HG03039 (cell line): ENCODE measurements around the gene GABRR2.
"Not testable (repeated sequence)": the region's sequence is repeated elsewhere in the genome, so short reads cannot be mapped to it uniquely, and the experiment has no call there.

Experiments
- ATAC-seq: cut with Tn5 transposase; IDR thresholded peaks from one replicate; pipeline ENCODE4 v1.9.1; 2021; ENCODE audit warnings: mild to moderate bottlenecking, moderate library complexity; ENCODE audit not compliant: unreplicated experiment

GABRR2 gene

DNA sequence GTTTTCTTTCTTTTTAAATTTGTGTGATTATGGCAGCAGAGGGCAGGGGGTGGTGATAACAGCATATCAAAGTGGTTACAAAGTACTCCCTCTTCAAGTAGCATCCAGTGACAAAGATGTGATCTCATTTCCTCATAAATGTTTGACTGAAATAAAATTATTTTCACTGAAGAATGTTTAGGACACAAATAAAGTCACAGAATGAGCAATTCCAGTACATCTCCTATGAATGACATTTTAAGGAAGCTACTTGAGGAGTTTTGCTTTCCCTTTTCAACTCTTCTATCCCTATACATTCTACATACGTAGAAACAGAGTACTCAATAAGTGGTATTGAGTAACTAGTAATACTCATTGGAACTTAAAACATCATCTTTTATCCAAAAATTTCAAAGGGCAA lies 13.9 kb upstream of the GABRR2 start:
- ATAC-seq, result no peak

DNA sequence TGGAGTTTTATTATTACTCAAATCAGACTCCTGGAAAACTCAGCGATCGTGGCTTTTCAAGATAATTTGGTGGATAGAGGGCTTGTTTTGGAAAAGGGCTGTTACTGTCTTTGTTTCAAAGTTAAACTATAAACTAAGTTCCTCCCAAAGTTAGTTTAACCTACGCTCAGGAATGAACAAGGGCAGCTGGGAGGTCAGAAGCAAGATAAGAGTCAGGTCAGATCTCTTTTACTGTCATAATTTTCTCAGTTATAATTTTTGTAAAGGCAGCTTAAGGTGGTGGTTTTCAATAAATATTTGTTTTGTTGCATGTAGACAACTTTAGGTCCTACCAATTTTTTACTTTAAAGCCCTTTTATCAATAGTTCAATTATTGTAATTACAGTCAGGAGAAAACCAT lies 9.2 kb upstream of the GABRR2 start:
- ATAC-seq, result no peak

DNA sequence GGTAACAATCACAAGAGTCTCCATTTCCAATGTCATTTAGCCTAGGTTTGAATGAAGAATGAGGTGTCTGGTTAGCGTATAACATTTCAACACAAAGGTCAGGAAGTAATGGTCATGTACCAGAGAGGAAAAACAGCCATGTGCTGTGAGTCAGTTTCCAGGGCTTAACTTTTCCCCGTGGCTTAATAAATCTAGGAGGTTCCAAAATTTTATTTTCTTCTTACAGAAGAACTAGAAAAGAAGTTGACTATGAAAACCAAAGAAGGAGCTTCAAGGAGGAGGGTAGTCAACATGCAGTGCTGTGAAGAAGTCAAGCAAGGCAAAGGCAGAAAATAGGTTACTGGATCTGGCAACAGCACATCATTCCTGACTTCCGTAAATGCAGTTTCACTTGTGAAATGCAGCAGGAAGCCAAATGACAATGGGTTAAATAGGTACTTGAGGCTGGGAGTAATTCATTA lies 8.4 kb upstream of the GABRR2 start:
- no peak for ATAC-seq

DNA sequence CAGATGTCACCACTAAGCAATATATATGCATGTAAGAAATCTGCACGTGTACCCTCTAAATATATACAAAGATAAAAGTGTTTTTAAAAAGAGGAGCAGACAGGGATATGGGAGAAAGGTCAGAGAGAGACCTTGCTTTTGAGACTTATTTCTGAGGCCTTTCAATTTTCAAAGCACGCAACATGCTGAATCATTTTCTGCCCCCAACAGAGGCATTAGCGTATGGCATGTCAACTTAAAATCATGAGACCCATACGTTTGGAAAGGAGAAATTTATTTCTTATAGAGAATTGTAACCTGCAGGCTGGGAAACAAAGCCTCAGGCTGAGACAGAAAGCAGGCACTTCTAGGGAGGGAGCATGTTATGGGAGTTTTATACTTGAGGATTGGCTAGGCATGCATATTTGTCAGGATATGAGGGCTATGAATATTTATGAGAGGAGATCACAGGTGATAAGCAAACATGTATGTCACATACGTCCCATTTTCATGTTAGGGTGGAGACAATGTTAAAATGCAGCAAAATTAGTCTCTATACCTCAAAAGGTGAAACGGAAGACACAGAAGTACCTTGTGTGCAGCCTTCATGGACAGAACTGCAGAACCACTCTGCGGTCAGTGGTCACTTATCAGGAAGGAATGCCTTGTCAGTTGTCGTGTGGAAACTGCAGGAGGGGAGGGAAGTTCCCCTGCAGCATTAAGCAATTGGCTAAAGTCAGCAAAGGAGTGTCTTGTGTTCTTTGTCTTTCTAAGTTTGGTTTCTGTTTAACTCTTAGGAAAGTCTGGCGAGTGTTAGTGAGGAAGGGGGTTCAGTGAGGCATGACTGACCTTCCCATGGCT lies 6.3 kb upstream of the GABRR2 start:
- no peak for ATAC-seq

DNA sequence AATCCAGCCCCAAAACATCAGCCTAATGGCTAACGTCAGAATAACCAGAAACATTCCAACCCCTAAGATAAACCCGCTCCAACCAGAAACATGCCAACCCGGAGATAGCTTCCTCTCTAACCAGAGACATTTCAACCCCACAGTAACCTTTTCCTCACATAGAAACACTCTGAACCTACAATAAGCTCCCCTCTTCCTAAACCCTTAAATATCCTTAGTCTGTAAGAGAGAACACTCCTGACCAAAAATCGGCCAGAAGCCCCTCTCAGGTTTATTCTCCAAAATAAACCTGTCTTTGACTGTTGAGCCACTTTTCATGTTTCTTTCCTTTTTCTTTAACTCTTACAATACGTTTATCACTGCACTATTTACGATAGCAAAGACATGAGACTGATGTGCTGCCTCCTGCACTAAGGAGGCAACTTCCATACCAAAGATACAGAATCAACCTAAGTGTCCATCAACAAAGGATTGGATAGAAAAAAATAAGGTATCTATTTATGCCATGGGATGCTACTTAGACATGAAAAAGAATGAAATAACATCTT lies 5.0 kb upstream of the GABRR2 start:
- ATAC-seq, result no peak

DNA sequence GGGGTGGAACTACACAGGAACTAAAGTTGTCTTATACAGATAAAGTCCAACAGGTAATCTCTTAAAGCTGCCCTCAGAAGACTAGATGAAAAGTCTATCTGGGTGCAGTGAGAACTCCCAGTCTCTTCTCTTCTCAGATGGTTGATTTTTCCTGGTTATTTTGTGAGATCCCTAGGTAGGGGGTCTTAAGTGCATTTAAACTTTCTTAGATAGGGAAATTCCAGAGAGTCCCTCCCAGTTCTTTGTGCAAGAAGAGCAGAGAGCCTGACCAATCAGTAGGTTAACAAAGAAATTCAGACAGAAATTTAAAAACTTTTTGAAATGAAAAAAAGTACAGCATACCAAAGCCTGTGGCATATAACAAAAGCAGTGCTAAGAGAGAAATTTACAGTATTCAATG lies 2.0 kb upstream of the GABRR2 start:
- no peak for ATAC-seq

DNA sequence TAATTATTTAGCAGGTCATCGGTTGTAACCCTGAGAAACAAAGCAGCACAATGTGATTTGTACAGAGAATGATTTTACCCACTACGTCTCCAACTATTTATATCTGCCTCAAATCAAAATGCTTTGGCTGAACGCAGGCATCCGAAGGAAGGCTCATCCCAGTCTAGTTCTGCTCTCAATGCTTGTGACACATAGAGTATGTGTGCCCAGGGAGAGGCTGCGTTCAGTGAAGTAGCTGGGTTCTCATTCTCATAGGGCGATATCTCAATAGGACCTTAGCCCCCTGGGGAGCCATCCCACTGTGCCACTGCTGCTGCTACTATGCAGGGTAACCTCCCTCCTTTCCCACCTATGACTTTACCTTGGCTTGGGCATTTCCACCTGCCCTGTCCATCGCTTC lies 407 bp downstream of the GABRR2 start:
- no peak for ATAC-seq

DNA sequence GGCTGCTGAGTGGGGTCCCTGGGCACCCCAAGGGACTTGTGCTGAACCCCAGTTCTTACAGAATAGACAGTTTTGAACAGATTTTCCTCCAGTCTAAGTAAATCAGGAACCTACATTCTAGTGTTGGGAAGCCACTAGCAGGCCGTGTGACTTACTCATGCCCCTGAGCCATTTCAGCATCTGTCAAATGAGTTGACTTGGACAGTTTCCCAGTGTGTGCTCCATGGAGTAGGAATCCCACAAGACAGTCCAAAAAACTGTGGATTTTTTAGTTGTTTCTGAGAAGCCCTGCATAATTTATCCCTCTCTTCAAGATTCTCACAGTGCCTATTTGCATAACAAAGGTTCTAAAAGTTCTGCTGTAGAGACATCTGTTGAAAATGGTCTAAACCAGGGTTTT lies 2.1 kb downstream of the GABRR2 start:
- no peak for ATAC-seq

DNA sequence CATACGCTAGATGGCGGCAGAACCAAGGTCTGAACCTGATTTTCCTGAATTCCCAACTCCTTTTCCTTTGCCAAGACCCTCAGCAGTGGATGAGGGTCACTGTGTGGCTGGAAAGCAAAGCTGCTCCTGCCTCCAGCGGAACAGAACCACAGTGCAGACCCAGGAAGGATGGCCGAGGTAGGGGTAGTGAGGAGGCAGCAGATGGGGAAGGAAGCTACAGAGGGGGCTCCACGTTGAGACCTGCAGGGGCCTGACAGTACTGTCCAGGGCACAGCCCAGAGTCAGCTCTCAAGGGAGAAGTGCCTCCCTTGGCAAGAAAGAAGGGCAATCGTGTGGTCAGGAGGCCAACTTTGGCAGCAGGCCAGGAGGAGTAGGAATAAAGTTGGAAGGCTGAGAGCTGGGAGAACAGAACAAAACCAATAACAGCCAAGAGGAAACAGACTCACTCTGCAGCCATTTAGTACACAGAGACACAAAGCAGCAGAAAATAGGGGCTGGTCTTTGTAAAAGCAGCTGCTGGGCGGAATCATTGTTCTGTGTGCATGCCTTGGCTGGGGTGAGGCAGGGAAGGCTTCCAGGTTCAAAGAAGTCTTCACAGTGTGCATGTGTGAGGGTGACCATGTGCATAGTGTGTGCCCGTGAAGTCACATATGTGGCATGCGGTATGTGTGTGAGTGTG lies 3.1 kb downstream of the GABRR2 start:
- ATAC-seq, result no peak

DNA sequence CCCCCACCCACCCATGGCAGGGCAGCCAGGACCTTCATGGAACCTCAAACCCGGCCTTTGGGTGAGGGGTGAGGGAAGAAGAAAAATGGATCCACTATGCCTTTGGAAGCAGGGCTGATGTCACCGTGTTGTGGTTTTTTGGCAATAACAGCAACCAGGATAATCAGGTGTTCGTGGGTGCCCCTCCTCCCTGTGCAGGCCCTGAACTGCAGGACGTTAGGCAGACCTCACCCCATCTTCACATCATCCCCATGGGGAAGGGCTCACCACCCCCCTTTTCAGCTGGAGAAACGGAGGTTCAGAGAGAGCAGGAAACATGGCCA lies 3.6 kb downstream of the GABRR2 start:
- no peak for ATAC-seq

DNA sequence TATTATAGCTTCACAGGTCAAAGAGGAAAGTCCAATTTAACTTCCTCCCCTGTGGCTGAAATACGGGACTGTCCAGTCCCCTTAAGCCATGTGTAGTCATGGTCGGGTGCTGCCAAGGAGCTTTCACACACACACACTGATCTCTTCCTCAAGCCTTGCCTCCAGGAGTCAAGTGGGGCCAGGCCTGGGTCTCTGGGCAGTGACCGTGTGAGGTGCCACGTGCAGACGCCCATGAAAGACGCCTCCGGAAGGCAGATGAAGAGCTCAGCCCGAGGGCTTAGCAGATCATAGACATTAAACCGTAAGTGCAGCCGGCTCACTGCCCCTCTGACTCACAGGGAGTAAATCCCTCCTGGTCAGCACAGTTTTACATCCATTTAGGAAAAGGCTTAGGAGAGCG lies 4.2 kb downstream of the GABRR2 start:
- no peak for ATAC-seq

DNA sequence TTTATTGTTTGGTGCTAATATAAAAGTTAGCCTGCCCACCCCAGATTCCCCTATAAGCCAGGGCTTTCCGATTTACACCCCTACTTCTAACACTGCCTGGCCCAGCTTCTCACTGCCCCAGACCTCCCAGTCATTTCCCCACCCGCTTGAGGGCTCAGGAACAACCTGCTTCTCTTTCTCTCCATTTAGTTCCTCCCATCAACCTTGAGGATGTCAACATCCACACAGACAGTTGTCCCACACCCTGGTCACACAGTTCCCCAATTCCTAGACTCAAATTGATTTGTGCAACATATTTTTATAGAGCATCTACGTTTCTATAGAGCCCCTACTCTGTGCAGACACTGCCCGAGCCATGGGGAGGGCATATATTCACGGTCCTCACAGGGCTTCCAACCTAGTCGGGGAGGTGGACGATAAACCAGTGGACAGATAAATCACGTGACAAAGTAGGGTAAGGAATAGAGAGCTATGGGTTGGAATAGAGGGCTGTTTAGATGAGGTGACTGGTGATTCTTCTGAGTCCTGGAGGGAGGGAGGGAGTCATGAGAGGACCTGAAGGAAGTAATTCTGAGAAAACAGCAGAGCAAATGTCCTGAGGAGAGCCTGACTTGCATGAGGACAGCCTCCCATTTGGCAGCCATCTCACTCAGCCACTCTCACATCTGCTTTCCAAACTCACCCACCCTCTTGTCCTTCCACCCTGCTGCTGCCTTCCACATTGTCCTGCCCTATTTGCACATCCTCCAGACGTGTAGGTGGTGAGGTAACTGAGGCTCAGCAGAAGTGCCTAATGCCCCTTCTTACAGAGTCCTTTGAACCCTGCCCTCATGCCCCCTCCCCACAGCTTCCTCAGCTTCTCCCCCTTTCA lies 6.3 kb downstream of the GABRR2 start:
- no peak for ATAC-seq

DNA sequence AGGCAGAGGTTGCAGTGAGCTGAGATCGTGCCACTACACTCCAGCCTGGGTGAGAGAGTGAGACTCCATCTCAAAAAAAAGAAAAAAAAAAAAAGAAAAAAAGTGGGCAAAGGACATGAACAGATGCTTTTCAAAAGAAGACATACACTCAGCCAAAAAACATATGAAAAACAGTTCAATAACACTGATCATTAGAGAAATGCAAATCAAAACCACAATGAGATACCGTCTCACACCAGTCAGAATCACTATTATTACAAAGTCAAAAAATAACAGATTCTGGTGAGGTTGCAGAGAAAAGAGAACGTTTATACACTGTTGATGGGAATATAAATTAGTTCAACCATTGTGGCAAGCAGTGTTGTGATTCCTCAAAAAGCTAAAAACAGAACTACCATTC lies 10.6 kb downstream of the GABRR2 start:
- not testable (repeated sequence) for ATAC-seq

DNA sequence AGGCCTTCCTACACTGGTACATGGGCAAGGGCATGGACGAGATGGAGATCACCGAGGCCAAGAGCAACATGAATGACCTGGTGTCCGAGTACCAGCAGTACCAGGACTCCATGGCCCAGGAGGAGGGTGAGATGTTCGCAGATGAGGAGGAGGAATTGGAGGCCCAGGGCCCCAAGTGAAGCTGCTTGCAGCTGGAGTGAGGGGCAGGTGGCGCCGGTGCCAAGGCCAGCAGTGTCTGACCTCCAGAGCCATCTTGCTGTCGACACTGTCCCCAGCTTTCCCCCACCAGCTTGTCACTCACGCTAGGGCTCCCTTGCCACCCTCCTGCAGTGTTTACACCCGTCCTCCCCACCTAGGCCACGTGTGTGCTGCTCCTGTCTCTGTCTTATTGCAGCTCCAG lies 12.2 kb downstream of the GABRR2 start:
- ATAC-seq, result no peak

DNA sequence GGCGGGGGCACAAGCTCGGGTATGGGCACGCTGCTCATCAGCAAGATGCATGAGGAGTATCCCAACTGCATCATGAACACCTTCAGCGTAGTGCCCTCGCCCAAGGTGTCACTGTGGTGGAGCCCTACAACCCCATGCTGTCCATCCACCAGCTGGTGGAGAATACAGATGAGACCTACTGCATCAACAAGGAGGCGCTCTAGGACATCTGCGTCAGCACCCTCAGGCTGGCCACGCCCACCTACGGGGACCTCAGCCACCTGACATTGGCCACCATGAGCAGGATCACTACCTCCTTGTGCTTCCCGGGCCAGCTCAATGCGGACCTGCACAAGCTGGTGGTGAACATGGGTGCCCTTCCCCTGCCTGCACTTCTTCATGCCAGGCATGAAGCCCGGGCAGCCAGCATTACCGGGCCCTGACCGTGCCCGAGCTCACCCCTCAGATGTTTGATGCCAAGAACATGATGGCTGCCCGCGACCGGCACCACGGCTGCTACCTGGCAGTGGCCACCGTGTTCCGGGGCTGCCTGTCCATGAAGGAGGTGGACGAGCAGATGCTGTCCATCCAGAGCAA lies 12.8 kb downstream of the GABRR2 start:
- no peak for ATAC-seq

DNA sequence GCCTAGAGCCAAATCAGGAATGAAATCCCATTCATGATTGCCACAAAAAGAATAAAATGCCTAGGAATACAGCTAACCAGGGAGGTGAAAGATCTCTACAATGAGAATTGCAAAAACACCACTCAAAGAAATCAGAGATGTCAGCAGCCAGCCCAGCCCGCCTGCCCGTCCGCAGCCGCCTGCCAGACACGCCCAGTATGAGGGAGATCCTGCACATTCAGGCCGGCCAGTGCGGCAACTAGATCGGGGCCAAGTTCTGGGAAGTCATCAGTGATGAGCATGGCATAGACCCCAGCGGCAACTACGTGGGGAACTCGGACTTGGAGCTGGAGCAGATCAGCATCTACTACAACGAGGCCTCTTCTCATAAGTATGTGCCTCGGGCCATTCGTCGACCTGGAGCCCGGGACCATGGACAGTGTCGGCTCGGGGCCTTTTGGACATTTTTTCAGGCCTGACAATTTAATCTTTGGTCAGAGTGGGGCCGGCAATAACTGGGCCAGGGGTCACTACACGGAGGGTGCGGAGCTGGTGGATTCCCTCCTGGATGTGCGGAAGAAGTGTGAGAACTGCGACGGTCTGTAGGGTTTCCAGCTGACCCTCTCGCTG lies 13.4 kb downstream of the GABRR2 start:
- ATAC-seq, result no peak

DNA sequence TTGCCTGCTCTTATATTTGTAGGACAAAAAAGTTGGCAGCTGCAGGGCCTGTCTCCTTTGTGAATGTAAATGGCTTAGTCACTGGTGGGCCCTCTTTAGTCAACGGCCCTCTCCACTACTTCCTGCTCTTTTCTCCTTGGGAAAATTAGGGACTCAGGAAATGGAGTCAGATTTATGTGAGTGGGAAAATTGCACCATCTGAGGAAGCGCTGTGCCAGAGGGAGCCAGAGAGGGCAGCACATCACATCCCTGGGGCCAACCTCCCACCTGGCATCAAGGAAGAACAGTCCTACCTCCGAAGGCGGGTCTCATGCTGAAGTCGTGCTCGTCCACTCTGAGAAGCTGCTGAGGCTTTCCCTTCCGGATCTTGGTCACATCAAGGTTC lies 15.6 kb downstream of the GABRR2 start:
- ATAC-seq, result no peak

DNA sequence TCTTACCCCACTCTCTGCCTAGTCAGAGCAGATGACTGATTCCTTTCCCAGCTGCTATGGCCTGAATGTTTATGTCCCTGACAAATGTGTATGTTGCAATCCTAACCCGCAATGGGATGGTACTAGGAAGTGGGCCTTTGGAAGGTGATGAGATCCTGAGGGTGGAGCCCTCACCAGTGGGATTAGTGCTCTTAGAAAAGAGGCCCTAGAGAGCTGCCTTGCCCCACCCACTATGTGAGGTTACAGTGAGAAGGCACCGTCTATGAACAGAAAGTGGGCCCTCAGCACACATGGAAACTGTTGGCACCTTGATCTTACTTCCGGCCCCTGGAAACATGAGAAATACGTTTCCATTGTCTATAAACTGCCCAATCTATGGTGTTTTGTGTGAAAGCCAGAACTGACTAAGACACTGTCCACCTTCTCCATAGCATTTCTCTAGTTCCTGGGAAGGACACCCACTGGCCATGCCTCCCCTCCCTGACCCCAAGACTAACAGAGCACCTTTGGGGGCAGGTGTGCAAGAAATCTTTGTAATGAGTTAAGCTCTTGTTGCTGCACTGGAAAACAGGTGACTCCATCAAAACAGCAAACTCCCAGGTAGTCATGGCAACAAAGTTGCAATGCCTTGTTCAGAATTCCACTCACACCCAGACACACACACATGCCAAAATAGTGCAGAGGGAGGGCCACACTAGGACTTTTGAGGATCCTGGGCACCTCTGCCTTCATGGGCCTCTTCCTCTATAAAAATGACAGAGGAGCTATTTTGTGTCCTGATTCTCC lies 16.2 kb downstream of the GABRR2 start:
- no peak for ATAC-seq

DNA sequence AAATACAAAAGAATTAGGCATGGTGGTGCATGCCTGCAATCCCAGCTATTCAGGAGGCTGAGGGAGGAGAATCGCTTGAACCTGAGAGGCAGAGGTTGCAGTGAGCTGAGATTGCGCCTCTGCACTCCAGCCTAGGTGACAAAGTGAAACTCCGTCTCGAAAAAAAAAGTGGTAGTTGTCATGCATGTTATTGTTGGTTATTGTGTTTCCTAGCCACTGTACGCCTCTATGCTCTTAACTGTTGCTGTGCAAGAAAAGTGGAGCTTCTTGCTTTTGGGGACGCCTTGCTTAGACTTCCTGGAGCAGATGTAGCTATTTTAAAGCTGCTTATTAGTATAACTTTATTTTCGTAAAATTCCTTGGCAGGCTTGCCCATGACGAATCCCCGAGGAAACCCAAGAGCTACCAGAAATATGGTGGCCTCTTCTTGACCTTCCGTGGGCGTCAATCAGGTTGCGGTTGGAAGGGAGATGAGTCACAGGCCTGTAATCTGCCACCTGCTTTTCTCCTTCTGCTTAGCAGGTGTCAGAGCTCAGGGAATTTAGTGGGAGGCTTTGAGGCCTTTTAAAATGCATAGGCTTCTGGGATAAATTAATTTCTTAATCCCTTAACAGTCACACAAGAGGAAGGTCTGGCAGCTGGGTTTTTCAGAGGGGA lies 17.3 kb downstream of the GABRR2 start:
- peak; percentile 92 for ATAC-seq
